K562 (cell line): ENCODE data around the gene TTC9C. TPM values are rescaled to one million over a fixed set of nuclear protein-coding genes. Genes with fewer than 3 reads are reported as not detected.

ENCODE experiments used
- ARNT ChIP-seq, 2 experiments: fragments of 450-650 bp; IDR thresholded peaks; 2 replicates each; pipeline ENCODE4 v1.6.1; 2016; ENCODE audit warnings: mild to moderate bottlenecking in 1 of 2
- ASH1L ChIP-seq: fragments of 450-650 bp; IDR thresholded peaks from 2 replicates; pipeline ENCODE4 v1.6.1; 2018; ENCODE audit warnings: borderline replicate concordance, mild to moderate bottlenecking, low read depth; ENCODE audit not compliant: partially characterized antibody
- CEBPB ChIP-seq: fragments of 450-650 bp; IDR thresholded peaks from 2 replicates; pipeline ENCODE4 v1.6.1; 2016; ENCODE audit warnings: missing genetic modification characterization, missing compliant biosample characterization
- CEBPG ChIP-seq, 3 experiments: fragments of 200-800 bp in 1 of 3; sonication (Bioruptor generic) in 1 of 3; sonication (generic) in 1 of 3; formaldehyde crosslinking in 1 of 3; IDR thresholded peaks in 2 of 3; conservative IDR thresholded peaks in 1 of 3; 2 replicates each; pipeline versions ENCODE4 v1.6.1 to v1.8.0; 2016 to 2022; ENCODE audit warnings: missing compliant biosample characterization in 2 of 3, missing genetic modification characterization in 2 of 3, mild to moderate bottlenecking in 1 of 3, missing genetic modification reagents in 1 of 3
- DPF2 ChIP-seq: fragments of 450-650 bp; IDR thresholded peaks from 2 replicates; pipeline ENCODE4 v1.6.1; 2016
- GMEB1 ChIP-seq: fragments of 250-450 bp; sonication (Bioruptor Pico); IDR thresholded peaks from 2 replicates; pipeline ENCODE4 v1.4.0; 2020; ENCODE audit warnings: mild to moderate bottlenecking
- HDAC2 ChIP-seq: fragments of 450-650 bp; IDR thresholded peaks from 2 replicates; pipeline ENCODE4 v1.6.1; 2016; ENCODE audit warnings: mild to moderate bottlenecking
- KLF10 ChIP-seq: fragments of 250-450 bp; sonication (Bioruptor Pico); IDR thresholded peaks from 2 replicates; pipeline ENCODE4 v1.6.1; 2021; ENCODE audit warnings: matching md5 sums
- MYBL2 ChIP-seq, 2 experiments: fragments of 450-650 bp in 1 of 2; sonication (generic) in 1 of 2; formaldehyde crosslinking in 1 of 2; IDR thresholded peaks; 2 replicates each; pipeline versions ENCODE4 v1.6.1 to v1.8.1; 2017 to 2022; ENCODE audit warnings: borderline replicate concordance in 1 of 2, inconsistent platforms in 1 of 2, low read depth in 1 of 2, mild to moderate bottlenecking in 1 of 2, missing genetic modification reagents in 1 of 2, moderate library complexity in 1 of 2
- NCOA6 ChIP-seq: fragments of 450-650 bp; IDR thresholded peaks from 2 replicates; pipeline ENCODE4 v1.6.1; 2017; ENCODE audit warnings: mild to moderate bottlenecking
- NEUROD1 ChIP-seq: fragments of 150-350 bp; IDR thresholded peaks from 2 replicates; pipeline ENCODE4 v1.6.1; 2014; ENCODE audit warnings: borderline replicate concordance, low read length, low read depth; ENCODE audit not compliant: partially characterized antibody
- NFYB ChIP-seq: IDR thresholded peaks from 2 replicates; pipeline ENCODE4 v1.6.1; 2011; ENCODE audit warnings: mild to moderate bottlenecking, moderate library complexity; ENCODE audit not compliant: insufficient read length; ENCODE audit errors: extremely low read depth
- NR2C1 ChIP-seq, 2 experiments: fragments of 450-650 bp; IDR thresholded peaks; 2 replicates each; pipeline ENCODE4 v1.6.1; 2017; ENCODE audit warnings: mild to moderate bottlenecking in 2 of 2, antibody characterized with exemption in 1 of 2, inconsistent platforms in 1 of 2, missing compliant biosample characterization in 1 of 2, missing genetic modification characterization in 1 of 2
- RBM25 ChIP-seq: fragments of 200-400 bp; formaldehyde crosslinking; IDR thresholded peaks from 2 replicates; pipeline ENCODE4 v1.6.1; 2018; ENCODE audit warnings: low read length, low read depth, moderate library complexity; ENCODE audit not compliant: severe bottlenecking
- RFX5 ChIP-seq: IDR thresholded peaks from 2 replicates; pipeline ENCODE4 v1.6.1; 2011; ENCODE audit warnings: low read depth, mild to moderate bottlenecking, improper control_type of control experiment, low read length
- TAF7 ChIP-seq: fragments of 450-650 bp; IDR thresholded peaks from 2 replicates; pipeline ENCODE4 v1.6.1; 2016; ENCODE audit warnings: missing genetic modification characterization, missing compliant biosample characterization
- TEAD4 ChIP-seq, 2 experiments: sonication (generic) in 1 of 2; formaldehyde crosslinking in 1 of 2; IDR thresholded peaks; 2 replicates each; pipeline versions ENCODE4 v1.6.1 to v1.8.0; 2012 to 2022; ENCODE audit warnings: borderline replicate concordance in 1 of 2, inconsistent platforms in 1 of 2, low read length in 1 of 2, mild to moderate bottlenecking in 1 of 2, missing genetic modification reagents in 1 of 2
- XRCC5 ChIP-seq: fragments of 200-400 bp; formaldehyde crosslinking; IDR thresholded peaks from 2 replicates; pipeline ENCODE4 v1.6.1; 2017; ENCODE audit warnings: low read depth, mild to moderate bottlenecking, low read length
- ZBTB7A ChIP-seq: IDR thresholded peaks from 2 replicates; pipeline ENCODE4 v1.6.1; 2011; ENCODE audit warnings: low read depth, mild to moderate bottlenecking, low read length, moderate library complexity, borderline replicate concordance; ENCODE audit not compliant: control insufficient read depth
- ZNF655 ChIP-seq: fragments of 250-450 bp; sonication (Bioruptor Pico); IDR thresholded peaks from 2 replicates; pipeline ENCODE4 v1.5.0; 2021
- polyA plus RNA-seq, 8 experiments: library from polyadenylated mRNA; depleted of rRNA in 4 of 8; stranded (reverse) in 5 of 8; unstranded in 3 of 8; fragments of >200 nt; fragmentation: Nextera tagmentation in 2 of 8; fragmentation: Illumina TruSeq in 1 of 8; extraction: Ambion mirVana in 2 of 8; extraction: Trizol in 1 of 8; gene quantifications; 2 replicates each; pipeline versions ENCODE4 v1.2.1 to v1.2.3, GENCODE V29; 2011 to 2014; ENCODE audit warnings: inconsistent platforms in 1 of 8, missing spikeins in 1 of 8
- total RNA-seq, 7 experiments: library from RNA; depleted of rRNA in 6 of 7; stranded (reverse); fragments of >200 nt in 6 of 7; fragmentation: Illumina TruSeq in 2 of 7; extraction: Trizol in 2 of 7; gene quantifications; 2 replicates each; pipeline versions ENCODE4 v1.2.1 to v1.2.3, GENCODE V29; 2011 to 2021; ENCODE audit warnings: low replicate concordance in 1 of 7
- TF ChIP-seq, protein P1 (sequence below): sonication (generic); formaldehyde crosslinking; IDR thresholded peaks from 2 replicates; pipeline ENCODE4 v1.8.1; 2023; ENCODE audit warnings: mild to moderate bottlenecking, missing genetic modification reagents
- TF ChIP-seq, protein P2 (sequence below), 2 experiments: fragments of 450-650 bp in 1 of 2; sonication (generic) in 1 of 2; formaldehyde crosslinking in 1 of 2; IDR thresholded peaks in 1 of 2; conservative IDR thresholded peaks in 1 of 2; 2 replicates each; pipeline versions ENCODE4 v1.6.1 to v1.8.1; 2016 to 2023; ENCODE audit warnings: mild to moderate bottlenecking in 2 of 2, moderate library complexity in 2 of 2, inconsistent platforms in 1 of 2, missing genetic modification reagents in 1 of 2

The TTC9C gene
- total and polyA plus RNA-seq, 9 of the 15 experiments (the other 6 are each of a cell fraction or from before 2014, with no cell fraction given), result 32.8 to 59.0 (median 37.1) TPM

DNA sequence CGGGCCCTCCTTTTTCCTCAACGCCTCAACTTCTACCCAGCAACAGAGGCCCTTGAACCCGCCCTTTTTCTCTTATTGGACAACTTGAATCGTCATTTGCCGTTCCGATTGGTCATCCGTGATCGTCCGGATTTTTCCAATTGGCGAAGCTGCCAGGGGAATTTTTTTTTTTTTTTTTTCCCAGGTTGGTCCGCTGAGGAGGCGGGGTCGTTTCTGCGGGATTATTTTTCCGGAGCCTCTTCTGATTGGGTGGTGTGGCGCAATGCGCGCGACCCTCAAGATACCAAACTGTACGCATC lies 465 bp upstream of the TTC9C start (continued):
- TF ChIP-seq, protein P1, sequence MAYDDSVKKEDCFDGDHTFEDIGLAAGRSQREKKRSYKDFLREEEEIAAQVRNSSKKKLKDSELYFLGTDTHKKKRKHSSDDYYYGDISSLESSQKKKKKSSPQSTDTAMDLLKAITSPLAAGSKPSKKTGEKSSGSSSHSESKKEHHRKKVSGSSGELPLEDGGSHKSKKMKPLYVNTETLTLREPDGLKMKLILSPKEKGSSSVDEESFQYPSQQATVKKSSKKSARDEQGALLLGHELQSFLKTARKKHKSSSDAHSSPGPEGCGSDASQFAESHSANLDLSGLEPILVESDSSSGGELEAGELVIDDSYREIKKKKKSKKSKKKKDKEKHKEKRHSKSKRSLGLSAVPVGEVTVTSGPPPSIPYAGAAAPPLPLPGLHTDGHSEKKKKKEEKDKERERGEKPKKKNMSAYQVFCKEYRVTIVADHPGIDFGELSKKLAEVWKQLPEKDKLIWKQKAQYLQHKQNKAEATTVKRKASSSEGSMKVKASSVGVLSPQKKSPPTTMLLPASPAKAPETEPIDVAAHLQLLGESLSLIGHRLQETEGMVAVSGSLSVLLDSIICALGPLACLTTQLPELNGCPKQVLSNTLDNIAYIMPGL, result no peak
- TF ChIP-seq CEBPG (CRISPR knock-in tag; IDR thresholded peaks at IDR 0.05) (no peak), CEBPG (tag; conservative IDR thresholded peaks at IDR 0.05 in 1 of 2, IDR thresholded peaks at IDR 0.05 in 1 of 2) (peak; percentile 45 to 68; a peak in 2 of 4 replicates), NCOA6 (no peak), KLF10 (CRISPR knock-in tag) (no peak), XRCC5 (0 out of 2 replicates have a peak, but pooled peaks have one; percentile 19), DPF2 (peak; percentile 30; the same call in 1 of the 2 replicates), NFYB (peak; percentile 99), HDAC2 (0 out of 2 replicates have a peak, but pooled peaks have one; percentile 11), ARNT (IDR thresholded peaks at IDR 0.05) (0 out of 4 replicates have a peak, but pooled peaks of 1 of the 2 experiments have one; percentile 62), ZNF655 (CRISPR knock-in tag) (no peak), MYBL2 (IDR thresholded peaks at IDR 0.05; ENCODE audit: low read depth) (peak; percentile 88), MYBL2 (CRISPR knock-in tag; IDR thresholded peaks at IDR 0.05; ENCODE audit: borderline replicate concordance) (no peak), NR2C1 (IDR thresholded peaks at IDR 0.05) (no peak), NR2C1 (tag; IDR thresholded peaks at IDR 0.05) (no peak), GMEB1 (CRISPR knock-in tag) (no peak), ZBTB7A (peak; percentile 27; the same call in 1 of the 2 replicates), TAF7 (tag) (no peak), NEUROD1 (peak; percentile 72), TEAD4 (IDR thresholded peaks at IDR 0.05; ENCODE audit: low read length) (no peak), TEAD4 (CRISPR knock-in tag; IDR thresholded peaks at IDR 0.05; ENCODE audit: borderline replicate concordance) (no peak), ASH1L (peak; percentile 89), RFX5 (peak; percentile 99), RBM25 (peak; percentile 85), CEBPB (peak; percentile 84; the same call in 1 of the 2 replicates)
- TF ChIP-seq, protein P2, sequence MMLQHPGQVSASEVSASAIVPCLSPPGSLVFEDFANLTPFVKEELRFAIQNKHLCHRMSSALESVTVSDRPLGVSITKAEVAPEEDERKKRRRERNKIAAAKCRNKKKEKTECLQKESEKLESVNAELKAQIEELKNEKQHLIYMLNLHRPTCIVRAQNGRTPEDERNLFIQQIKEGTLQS (IDR thresholded peaks at IDR 0.05), result peak; percentile 44; the same call in 1 of the 2 replicates
- TF ChIP-seq, protein P2 (CRISPR knock-in tag; conservative IDR thresholded peaks at IDR 0.05), result no peak
